WI38 (cell line): ENCODE measurements around the gene HECTD2.

Source experiments
- H3K4me3 ChIP-seq: 2 replicates; pipeline ENCODE4 v1.5.1; 2011; ENCODE audit warnings: low read depth, mild to moderate bottlenecking, control low read depth, low read length
- CTCF ChIP-seq: IDR thresholded peaks from 2 replicates; pipeline ENCODE4 v1.5.1; 2012; ENCODE audit warnings: low read depth, mild to moderate bottlenecking, control low read depth, low read length

The HECTD2 gene

GRCh38 chr10:91406322-91406721, 3.8 kb upstream of the HECTD2 start:
- TF ChIP-seq CTCF: no peak
- no peak overlapping the region for H3K4me3 ChIP-seq

GRCh38 chr10:91409069-91409868, 875 bp upstream of the HECTD2 start:
- H3K4me3 ChIP-seq: peak overlapping the region; percentile 71
- no peak for TF ChIP-seq CTCF

DNA sequence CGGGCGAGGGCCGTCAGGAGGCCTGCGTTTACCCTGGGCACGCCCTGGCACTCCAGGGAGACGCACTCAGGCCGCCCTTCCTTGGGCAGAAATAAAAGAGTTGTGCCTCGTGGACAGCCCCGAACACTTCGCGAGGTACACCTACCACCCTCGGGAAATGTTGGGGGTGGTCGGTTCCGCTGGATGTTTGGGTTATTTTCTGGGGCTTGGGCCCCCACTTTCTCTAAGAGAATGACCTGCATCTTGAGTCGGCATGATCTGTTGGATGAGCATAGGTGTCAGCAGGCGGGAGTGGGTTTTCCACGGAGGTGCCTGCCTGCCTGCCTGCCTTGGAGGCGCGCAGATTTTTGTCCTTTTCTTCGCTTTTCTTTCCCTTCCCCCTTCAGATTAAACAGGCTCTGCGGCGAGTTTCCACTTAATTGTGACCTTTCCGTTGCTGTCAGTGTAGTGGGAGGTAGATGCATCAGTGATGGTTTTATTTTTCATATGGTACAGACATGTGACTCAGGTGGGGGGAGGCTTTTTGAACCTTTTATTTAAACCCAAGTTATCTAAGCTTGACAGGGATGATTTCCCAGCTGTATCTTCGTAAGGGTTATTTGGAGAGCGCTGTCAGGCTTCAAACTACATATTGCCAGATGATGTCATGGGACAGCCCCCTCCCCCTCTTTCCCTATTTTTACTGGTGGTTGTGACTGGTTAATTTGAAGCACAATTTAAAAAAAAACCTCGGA, 661 bp downstream of the HECTD2 start:
- no peak for TF ChIP-seq CTCF
- H3K4me3 ChIP-seq: peak overlapping the region; percentile 76

- no peak for TF ChIP-seq CTCF
- peak overlapping the region; percentile 76 for H3K4me3 ChIP-seq
These were observed 1.5 kb downstream of the HECTD2 start for GRCh38 chr10:91411621-91412020.

DNA sequence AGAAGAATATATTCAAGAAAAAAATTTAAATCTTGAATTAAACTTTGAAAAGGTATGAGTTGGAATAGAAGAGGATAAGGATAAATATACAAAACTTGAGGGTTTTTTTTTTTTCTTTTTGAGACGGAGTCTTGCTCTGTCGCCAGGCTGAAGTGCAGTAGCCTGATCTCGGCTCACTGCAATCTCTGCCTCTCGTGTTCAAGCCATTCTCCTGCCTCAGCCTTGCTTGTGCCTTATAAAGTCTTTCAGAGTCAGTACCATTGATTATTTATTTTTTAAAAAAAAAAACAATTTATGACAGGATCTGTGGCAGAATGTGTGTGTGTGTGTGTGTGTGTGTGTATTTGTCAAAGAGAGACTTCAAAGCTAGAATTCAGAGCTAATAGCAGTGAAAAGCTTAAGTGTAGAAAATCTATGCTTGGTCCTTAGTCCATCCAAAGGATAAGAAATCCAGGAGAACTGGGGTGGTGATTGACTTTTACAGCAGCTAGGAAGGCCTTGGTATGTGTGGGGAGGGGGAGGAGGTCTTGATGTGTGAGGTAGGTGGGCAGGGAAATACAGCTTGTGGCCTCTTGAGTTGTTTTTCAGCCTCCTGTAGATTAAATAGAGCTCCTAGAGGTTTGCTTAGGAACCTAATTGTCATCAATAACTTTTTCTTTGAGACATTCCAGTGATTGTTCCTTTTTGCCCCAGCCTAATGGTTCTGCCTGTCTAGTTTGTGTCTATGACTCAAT, 2.4 kb downstream of the HECTD2 start:
- H3K4me3 ChIP-seq: no peak overlapping the region
- TF ChIP-seq CTCF: no peak

DNA sequence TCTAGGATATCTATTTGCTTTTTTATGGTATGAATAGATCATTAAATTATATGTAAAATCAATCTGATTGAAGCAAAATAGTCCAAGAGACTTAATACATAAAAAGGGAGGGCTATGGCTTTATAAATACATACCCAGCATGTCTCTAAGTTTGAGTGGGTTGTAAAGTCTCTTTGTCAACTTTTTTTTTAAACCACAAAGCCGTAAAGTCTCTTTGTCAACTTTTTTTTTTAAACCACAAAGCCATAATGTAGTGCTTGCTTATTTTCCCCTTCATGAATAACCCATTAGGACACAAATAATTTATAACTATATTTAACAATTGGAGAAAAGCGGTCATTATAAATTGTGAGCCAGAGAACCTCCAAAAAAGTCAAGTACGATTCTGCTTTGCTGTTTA, 5.7 kb downstream of the HECTD2 start:
- H3K4me3 ChIP-seq: no peak overlapping the region
- no peak for TF ChIP-seq CTCF
